HG02870 (cell line): ENCODE data around the gene APBB1.
A peak's percentile ranks its signal among the peaks of the same experiment; 100 is the strongest.

Source experiments
- ATAC-seq: cut with Tn5 transposase; IDR thresholded peaks from one replicate; pipeline ENCODE4 v1.9.1; 2021; ENCODE audit warnings: mild to moderate bottlenecking, moderate library complexity; ENCODE audit not compliant: unreplicated experiment

Gene APBB1

GRCh38 chr11:6418557-6419008 lies 311 bp downstream of the APBB1 start:
- peak; percentile 22 for ATAC-seq

GRCh38 chr11:6417907-6418556 lies 862 bp downstream of the APBB1 start:
- no peak for ATAC-seq

- ATAC-seq = no peak
These were observed 3.1 kb downstream of the APBB1 start for GRCh38 chr11:6415797-6416196.

DNA sequence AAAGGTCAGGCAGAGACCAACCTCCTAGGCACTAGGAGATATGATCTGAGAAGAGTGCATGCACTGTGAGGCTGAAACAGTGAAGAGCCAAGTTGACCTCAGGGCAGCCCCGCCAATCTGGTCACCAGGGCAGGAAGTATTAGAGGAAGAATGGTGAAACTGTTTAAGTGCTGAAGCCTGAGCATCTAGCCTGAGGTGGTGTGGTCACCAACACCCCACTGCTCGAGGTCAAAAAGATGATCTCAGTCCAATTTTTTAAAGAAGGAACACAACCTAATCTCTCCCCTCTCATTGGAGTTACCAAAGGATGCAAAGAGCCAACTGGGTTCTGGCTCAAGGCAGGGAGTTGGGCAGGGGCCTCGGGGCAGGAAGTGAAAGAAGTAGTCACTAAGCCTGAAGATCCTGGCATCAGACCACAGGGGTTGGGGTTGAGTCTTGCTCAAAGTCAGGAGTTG lies 4.0 kb downstream of the APBB1 start:
- ATAC-seq = peak; percentile 40

GRCh38 chr11:6413791-6414201 lies 5.1 kb downstream of the APBB1 start:
- ATAC-seq = no peak

GRCh38 chr11:6411594-6412031 lies 7.3 kb downstream of the APBB1 start:
- no peak for ATAC-seq

DNA sequence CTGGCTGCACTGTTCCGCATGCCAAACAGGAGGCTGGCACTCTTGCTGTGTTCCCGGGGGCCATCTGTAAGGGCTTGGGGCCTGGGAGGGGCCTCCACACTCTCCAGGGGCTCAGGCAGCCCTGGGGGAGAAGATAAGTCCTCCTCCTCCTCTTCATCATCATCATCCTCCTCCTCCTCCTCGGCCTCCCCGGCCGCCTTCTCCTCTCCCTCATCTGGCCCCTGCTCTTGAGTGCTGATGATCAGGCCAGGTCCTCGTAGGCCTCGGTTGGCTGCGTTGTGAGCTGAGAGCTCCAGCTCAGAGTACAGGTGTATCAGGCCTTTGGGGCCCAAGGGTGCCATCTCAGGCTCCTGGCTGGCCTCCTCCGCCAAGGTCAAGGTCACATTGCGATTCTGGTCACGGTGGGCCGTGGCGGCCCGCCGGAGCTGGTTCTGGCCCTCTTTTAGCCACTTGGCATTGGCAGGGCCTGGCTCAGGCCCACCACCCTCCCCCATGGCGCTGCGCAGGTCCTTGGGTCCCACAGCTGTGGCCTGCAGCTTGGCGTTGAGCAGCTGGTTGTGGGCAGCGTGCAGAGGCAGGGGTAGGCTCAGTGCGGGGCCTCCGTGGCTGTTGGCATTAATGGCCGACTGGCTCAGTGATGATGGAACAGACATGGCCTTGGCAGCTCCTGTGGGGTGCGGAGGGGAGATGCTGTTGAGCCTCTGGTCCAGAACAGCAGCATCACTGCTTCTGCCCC lies 8.0 kb downstream of the APBB1 start:
- ATAC-seq = no peak

DNA sequence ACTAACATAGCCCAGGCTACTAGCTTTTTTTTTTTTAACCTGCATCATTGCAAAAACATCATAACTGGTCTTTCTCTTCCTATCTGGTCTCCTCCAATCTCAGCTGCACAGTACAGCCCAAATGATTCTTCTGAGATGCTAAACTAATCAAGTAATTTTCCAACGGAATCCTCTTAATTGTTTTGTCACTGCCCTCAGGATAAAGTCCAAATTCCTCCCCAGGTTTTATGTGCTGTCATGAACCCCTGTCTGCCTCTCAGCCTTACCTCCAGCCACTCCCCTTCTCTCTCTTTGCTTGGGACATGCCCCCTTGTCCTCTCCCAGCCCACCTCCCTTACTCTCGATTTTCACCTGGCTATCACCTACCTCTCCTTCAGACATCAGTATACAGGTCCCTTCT lies 12.5 kb downstream of the APBB1 start:
- ATAC-seq = no peak

DNA sequence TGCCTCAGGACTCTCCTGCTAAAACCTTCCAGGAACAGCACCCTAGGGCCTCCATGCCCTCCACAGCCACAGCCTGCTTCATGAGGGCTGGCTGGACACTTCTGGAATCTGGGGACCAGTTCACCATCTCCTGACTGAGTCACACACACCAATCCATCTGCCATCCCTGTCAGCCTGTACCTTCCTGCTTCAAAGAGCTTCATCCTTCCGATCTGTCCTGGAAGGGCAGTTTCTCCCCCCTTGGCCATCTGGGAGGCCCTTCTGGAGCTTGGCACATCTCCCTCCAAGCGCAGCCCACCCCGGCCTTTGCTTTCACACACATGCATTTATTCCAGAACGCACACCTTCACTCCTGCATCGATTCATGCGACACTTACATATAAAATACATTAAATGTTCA lies 13.0 kb downstream of the APBB1 start:
- no peak for ATAC-seq

DNA sequence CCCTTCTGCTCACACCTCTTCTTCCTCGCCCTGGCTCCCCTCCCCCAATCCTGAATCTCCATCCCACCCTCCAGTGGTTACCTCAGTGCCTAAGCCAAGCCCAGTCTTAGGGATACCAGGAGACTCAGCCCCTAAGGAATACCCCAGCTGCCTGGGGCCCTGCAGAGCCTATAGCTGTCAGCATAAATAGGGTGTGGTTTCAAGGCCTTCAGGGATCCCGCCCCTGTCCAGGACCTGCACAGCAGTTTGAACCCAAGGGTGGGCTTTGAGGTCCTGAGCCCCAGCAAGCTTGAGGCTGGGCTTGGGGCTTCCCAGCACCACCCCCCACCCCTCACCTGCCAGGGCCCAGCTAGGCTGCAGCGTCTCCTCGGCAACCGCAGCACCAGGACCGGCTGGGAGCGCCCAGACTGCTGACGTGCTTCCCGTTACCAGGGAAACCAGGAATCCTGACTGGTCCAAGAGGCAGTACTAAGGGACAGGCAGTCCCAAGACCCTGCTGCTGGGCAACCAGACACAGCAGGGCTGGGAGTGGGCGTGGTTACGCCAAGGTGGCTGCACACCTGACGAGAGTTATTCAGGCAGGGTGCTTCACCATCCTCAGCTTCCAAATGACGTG lies 13.7 kb downstream of the APBB1 start:
- no peak for ATAC-seq

DNA sequence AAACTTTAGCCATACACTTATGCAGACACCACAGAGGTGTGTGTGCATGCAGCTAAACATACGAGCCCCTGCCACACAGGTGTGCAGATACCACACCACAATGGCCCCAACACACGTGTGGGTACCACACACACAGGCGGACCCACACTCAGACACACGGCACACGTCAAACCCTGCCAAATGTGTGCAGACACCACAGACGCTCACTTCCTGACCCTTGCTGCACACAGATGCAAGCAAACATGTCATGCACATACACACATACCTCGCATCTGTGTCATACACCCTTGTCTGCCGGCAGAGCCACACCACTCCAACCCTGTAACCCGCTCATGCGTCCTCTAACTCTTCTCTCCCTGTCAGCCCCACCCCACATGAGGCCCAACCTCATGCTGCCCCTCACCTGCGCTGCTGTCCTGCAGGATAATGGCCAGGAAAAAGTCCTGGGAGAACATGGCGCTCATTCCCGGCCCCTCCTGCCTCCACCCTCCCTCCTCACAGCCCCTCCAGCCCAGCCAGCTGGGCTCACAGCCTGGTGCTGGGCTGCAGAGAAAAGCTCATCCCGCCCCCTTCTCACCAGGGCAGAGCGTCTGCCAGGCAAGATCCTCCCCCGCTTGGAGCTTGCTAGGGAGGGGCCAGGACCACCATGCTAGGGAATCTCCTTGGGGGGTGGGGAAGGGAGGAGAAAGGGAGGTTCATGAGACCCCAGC lies 14.4 kb downstream of the APBB1 start:
- no peak for ATAC-seq

GRCh38 chr11:6403539-6403938 lies 15.4 kb downstream of the APBB1 start:
- ATAC-seq = no peak

DNA sequence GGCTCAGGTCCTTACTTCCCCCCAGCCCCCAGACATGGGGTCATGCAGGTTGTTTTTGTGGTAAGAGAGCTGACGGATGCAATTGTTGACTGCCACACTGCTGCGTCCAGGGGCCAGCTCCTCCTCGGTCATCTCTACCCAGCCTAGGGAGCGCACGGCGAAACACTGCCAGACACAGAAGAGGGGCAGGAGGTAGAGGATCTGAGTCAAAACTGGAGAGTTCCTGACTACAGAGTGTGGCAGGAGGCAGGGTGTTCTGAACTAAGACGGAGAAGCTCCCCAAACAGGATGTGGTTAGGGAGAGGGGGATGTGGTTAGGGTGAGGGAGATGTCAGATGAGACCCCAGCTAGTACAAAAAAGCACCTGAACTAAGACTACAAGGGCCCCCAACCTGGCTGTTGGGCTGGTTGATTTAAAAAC lies 16.3 kb downstream of the APBB1 start:
- peak; percentile 91 for ATAC-seq

DNA sequence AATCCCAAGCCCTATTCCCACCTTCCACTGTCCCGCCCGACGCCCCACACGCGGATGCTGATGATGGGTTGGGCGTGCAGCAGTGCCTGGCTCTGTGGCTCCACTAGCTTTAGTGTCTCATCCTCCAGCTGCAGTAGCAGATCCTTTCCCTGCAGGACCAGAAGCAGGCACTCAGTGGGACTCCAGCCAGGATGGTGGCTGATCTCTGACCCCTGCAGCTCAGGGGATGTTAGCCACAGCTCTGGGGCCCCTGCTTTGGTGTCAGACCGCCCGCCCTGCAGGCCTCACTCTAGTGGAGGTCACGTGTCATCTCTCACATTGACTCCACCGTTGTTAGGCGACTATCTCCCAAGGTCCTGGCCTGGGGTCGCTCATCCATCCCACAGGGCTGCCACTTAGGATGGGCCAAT lies 16.8 kb downstream of the APBB1 start:
- ATAC-seq = peak; percentile 54

- ATAC-seq = no peak
These were observed 17.4 kb downstream of the APBB1 start for GRCh38 chr11:6401464-6401863.

- no peak for ATAC-seq
These were observed 18.2 kb downstream of the APBB1 start for GRCh38 chr11:6400431-6401345.

GRCh38 chr11:6397636-6398035 lies 21.3 kb downstream of the APBB1 start:
- no peak for ATAC-seq

GRCh38 chr11:6397156-6397555 lies 21.7 kb downstream of the APBB1 start:
- ATAC-seq = no peak

DNA sequence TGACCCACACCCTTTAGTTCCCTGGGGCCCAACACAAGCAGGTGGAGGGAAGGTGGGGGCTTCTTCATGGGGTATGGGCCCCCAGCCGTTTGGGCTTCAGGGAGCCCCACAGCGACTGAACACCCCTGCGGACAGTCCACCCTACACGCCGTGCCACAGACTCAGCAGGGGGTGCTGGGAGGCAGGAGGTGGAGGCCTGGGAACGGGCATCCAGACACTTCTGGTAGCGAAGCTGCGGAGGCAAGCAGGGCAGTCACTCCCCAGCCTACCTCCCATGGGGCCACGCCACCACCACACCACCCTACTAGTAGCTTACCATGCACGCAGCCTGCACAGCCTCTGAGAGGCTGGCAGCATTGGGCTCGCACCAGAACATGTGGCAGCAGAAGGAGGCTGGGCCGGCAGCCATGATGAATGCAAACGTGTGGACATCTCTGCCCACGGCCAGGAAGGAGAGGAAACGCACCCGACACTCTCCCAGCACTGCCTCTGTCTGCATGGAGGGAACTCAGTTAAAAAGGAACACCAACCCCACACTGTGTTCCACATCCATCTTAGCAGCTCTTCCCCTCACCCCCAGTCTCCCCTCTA lies 23.3 kb downstream of the APBB1 start:
- no peak for ATAC-seq
